Loucy (cell line): ENCODE data around the gene ISOC1.

Experiments
- CTCF ChIP-seq: fragments of 200-600 bp; sonication (generic); conservative IDR thresholded peaks from 2 replicates; pipeline ENCODE4 v1.5.1; 2014; ENCODE audit warnings: mild to moderate bottlenecking, antibody characterized with exemption, low read length
- EZH2phosphoT487 ChIP-seq: fragments of 200-600 bp; IDR thresholded peaks from 2 replicates; pipeline ENCODE4 v1.6.1; 2018; ENCODE audit warnings: antibody characterized with exemption, mild to moderate bottlenecking, moderate library complexity, borderline replicate concordance

GRCh38 chr5:129111351-129111750 is 16.8 kb downstream of the ISOC1 start:
- TF ChIP-seq CTCF: no peak
- no peak for TF ChIP-seq EZH2phosphoT487
